Smooth muscle cell (in vitro differentiated cells): ENCODE data around the gene TBX4. TPM values are rescaled to one million over a fixed set of nuclear protein-coding genes. Genes with fewer than 3 reads are reported as not detected.

Experiments
- DNase-seq: peaks from one replicate; lab custom pipeline; 2025; ENCODE audit not compliant: unreplicated experiment; lab: John Stamatoyannopoulos, UW
- H2AFZ ChIP-seq: fragments of 200-600 bp; sonication (generic); 2 replicates; pipeline ENCODE4 v1.6.0; 2016; ENCODE audit warnings: antibody characterized with exemption, low read depth, mild to moderate bottlenecking
- H3F3A ChIP-seq: fragments of 200-600 bp; sonication (generic); 2 replicates; pipeline ENCODE4 v1.6.0; 2017; ENCODE audit warnings: antibody characterized with exemption, low read depth
- H3K27ac ChIP-seq: fragments of 200-600 bp; sonication (generic); 2 replicates; pipeline ENCODE4 v1.5.1; 2016; ENCODE audit warnings: low read depth, mild to moderate bottlenecking
- H3K27me3 ChIP-seq: fragments of 200-600 bp; sonication (generic); 2 replicates; pipeline ENCODE4 v1.6.1; 2016; ENCODE audit warnings: low read depth, mild to moderate bottlenecking
- H3K36me3 ChIP-seq: fragments of 200-600 bp; sonication (generic); 2 replicates; pipeline ENCODE4 v1.5.1; 2016; ENCODE audit warnings: low read depth
- H3K4me1 ChIP-seq: fragments of 200-600 bp; sonication (generic); 2 replicates; pipeline ENCODE4 v1.5.1; 2016; ENCODE audit warnings: low read depth
- H3K4me2 ChIP-seq: fragments of 200-600 bp; sonication (generic); 2 replicates; pipeline ENCODE4 v1.6.0; 2016; ENCODE audit warnings: mild to moderate bottlenecking
- H3K4me3 ChIP-seq: fragments of 200-600 bp; sonication (generic); 2 replicates; pipeline ENCODE4 v1.5.1; 2016; ENCODE audit warnings: mild to moderate bottlenecking
- H3K79me2 ChIP-seq: fragments of 200-600 bp; sonication (generic); 2 replicates; pipeline ENCODE4 v1.6.0; 2016; ENCODE audit warnings: low read depth, mild to moderate bottlenecking
- H3K9ac ChIP-seq: fragments of 200-600 bp; sonication (generic); 2 replicates; pipeline ENCODE4 v1.6.0; 2016; ENCODE audit warnings: low read depth
- H3K9me3 ChIP-seq: fragments of 200-600 bp; sonication (generic); replicated peaks from 2 replicates; pipeline ENCODE4 v1.5.1; 2016; ENCODE audit warnings: low read depth
- H4K20me1 ChIP-seq: fragments of 200-600 bp; sonication (generic); 2 replicates; pipeline ENCODE4 v1.6.0; 2016; ENCODE audit warnings: low read depth
- WGBS: methylation state at CpG from one replicate; pipeline ENCODE4 v1.1.7; 2016; ENCODE audit warnings: low lambda C conversion rate; 5-methylcytosine and 5-hydroxymethylcytosine counted together
- polyA plus RNA-seq: library from polyadenylated mRNA; unstranded; fragments of >200 nt; fragmentation: Nextera tagmentation; extraction: Ambion mirVana; gene quantifications from 2 replicates; pipeline ENCODE4 v1.2.1, GENCODE V29; 2016
- total RNA-seq: library from RNA; depleted of rRNA; stranded (reverse); fragments of >200 nt; gene quantifications from 2 replicates; pipeline ENCODE4 v1.2.3, GENCODE V29; 2014
- TF ChIP-seq, protein P1 (sequence below): fragments of 200-600 bp; sonication (generic); IDR thresholded peaks from 2 replicates; pipeline ENCODE4 v1.5.1; 2017; ENCODE audit warnings: borderline replicate concordance, mild to moderate bottlenecking, antibody characterized with exemption; ENCODE audit not compliant: insufficient read depth, poor library complexity, severe bottlenecking

Gene TBX4
- total and polyA plus RNA-seq, 2 experiments from 2014 or later: 14.1 to 22.7 TPM

DNA sequence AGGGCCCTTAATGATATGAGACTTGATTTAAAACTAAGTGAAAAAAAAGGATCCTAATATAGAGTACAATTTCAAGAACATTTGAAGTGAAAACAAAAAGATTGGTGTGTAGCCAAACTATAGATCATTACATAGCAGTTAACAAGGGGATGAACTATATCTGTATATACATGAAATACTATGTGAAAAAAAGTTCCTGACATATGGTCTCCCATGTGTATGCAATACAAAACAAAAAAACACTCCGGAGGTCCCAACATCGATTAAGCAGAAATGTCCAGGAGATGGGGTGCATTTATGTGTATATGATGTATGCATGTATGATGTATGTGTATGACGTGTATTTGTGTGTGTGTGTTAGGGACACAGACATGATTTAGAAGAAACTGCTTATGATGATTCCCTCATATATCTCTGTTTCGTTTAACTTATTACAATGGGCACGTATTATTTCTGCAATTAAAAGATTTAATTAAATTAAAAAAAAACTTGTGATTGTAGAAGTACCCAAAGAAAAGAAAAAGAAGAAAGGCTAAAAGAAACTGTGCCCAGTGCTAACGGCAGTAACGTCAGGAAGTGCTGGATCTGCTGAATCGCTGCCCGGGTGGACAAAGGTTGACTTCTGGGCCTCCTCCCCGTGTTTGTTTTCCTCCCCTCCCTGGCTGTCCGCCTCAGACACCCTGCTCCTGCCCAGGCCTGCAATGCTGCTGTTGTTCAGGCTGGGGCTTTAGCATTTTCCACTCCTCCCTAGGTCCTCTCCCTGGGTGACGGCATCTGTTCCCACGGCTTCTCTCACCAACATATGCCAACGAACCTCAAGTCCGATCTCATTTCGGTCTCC is 36.9 kb downstream of the TBX4 start:
- 78% methylated on average over 16 of the region's 16 CpGs for WGBS
- H3K27me3 ChIP-seq: no peaks in the 10 kb centered on the region
- no peak overlapping the region for H2AFZ ChIP-seq
- no peak overlapping the region for H3K27ac ChIP-seq
- no peaks in the 10 kb centered on the region for H3K36me3 ChIP-seq
- H3K9ac ChIP-seq: no peak overlapping the region
- TF ChIP-seq, protein P1, sequence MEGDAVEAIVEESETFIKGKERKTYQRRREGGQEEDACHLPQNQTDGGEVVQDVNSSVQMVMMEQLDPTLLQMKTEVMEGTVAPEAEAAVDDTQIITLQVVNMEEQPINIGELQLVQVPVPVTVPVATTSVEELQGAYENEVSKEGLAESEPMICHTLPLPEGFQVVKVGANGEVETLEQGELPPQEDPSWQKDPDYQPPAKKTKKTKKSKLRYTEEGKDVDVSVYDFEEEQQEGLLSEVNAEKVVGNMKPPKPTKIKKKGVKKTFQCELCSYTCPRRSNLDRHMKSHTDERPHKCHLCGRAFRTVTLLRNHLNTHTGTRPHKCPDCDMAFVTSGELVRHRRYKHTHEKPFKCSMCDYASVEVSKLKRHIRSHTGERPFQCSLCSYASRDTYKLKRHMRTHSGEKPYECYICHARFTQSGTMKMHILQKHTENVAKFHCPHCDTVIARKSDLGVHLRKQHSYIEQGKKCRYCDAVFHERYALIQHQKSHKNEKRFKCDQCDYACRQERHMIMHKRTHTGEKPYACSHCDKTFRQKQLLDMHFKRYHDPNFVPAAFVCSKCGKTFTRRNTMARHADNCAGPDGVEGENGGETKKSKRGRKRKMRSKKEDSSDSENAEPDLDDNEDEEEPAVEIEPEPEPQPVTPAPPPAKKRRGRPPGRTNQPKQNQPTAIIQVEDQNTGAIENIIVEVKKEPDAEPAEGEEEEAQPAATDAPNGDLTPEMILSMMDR: no peak
- H3K9me3 ChIP-seq: no peaks in the 10 kb centered on the region
- peaks cover 34% of the 10 kb centered on the region for H3F3A ChIP-seq
- H3K79me2 ChIP-seq: no peaks in the 10 kb centered on the region
- no peak overlapping the region for H3K4me3 ChIP-seq
- H4K20me1 ChIP-seq: no peaks in the 10 kb centered on the region
- peaks cover 18% of the 10 kb centered on the region for H3K4me1 ChIP-seq
- no peak for DNase-seq
- no peak overlapping the region for H3K4me2 ChIP-seq

DNA sequence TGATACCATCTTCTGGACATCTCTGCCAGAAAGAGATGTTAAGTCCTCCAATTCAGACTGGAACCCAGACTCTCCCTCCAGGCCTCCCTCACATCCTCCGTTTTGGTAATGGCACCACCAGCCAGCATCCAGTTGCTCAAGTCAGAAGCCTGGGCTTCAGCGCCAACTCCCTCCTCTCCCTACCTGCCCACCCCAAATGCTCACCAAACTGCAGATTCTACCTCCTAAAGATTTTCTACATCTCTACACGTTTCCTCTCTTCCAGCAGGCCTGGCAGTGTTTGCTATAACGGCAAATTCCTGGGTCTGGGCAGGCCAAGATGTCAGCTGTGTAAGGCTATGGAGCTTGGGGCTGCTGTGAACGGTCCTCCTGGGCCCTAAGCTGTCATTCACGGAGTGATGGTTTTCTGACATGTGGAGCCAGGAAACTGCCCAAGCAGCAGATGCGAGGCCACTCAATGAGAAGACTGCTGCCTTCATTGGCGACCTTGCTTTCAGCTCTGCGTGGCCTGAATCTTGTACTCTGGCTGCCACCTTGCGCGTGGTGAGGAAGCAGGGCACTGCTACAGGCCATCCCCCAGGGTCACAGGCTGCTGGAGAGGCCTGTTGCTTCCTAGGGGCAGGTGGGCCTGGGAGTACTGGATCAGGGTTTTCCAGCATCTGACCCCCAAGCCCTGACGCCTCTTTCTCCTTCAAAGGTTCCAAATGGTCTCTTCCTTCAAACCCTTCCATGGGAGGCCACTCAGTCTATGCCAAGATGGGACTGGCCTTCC is 37.7 kb downstream of the TBX4 start:
- H3K4me1 ChIP-seq: peaks cover 21% of the 10 kb centered on the region
- TF ChIP-seq, protein P1: no peak
- H3K4me2 ChIP-seq: no peak overlapping the region
- no peaks in the 10 kb centered on the region for H4K20me1 ChIP-seq
- H3K4me3 ChIP-seq: no peak overlapping the region
- no peaks in the 10 kb centered on the region for H3K9me3 ChIP-seq
- DNase-seq: no peak
- no peaks in the 10 kb centered on the region for H3K27me3 ChIP-seq
- H2AFZ ChIP-seq: no peak overlapping the region
- H3K27ac ChIP-seq: peak overlapping the region; percentile 9
- no peak overlapping the region for H3K9ac ChIP-seq
- 91% methylated on average over 12 of the region's 12 CpGs for WGBS
- peaks cover 36% of the 10 kb centered on the region for H3F3A ChIP-seq
- H3K79me2 ChIP-seq: no peaks in the 10 kb centered on the region
- no peaks in the 10 kb centered on the region for H3K36me3 ChIP-seq

DNA sequence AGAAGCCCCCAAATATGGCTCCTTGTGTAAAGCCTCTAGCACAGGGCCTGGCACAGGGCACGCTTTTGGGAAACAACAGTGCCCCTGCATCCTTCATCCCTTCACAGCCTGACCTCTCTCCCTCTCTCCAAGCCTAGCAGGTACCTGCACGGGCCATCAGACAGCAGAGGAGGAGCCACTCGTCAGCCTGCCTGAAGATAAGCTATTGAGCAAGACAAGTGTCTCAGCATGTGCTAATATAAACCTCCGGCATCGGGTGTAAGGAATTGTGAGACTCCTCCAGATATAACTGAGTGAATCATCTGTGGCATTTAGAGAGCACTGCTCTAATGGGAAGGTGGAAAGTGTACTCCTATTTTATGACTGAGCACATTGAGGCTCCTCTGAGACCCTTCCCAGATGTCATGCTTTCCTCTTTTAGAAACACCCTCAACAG is 38.3 kb downstream of the TBX4 start:
- Histone ChIP-seq H3K4me3 (no peak overlapping the region), H3K9ac (no peak overlapping the region), H3K4me1 (peaks cover 21% of the 10 kb centered on the region), H3K27me3 (no peaks in the 10 kb centered on the region), H2AFZ (no peak overlapping the region), H3K79me2 (no peaks in the 10 kb centered on the region), H3K36me3 (no peaks in the 10 kb centered on the region), H3F3A (peaks cover 37% of the 10 kb centered on the region), H3K9me3 (no peaks in the 10 kb centered on the region), H4K20me1 (no peaks in the 10 kb centered on the region), H3K4me2 (no peak overlapping the region), H3K27ac (peak overlapping the region; percentile 31)
- WGBS: 26% methylated on average over 5 of the region's 5 CpGs
- TF ChIP-seq, protein P1: no peak
- DNase-seq: no peak
